HG03558 (cell line): ENCODE data around the gene MED12L.

ENCODE experiments used
- ATAC-seq: cut with Tn5 transposase; IDR thresholded peaks from one replicate; pipeline ENCODE4 v1.9.1; 2021; ENCODE audit warnings: moderate number of reproducible peaks; ENCODE audit not compliant: unreplicated experiment; ENCODE audit errors: extremely low read depth

MED12L gene

DNA sequence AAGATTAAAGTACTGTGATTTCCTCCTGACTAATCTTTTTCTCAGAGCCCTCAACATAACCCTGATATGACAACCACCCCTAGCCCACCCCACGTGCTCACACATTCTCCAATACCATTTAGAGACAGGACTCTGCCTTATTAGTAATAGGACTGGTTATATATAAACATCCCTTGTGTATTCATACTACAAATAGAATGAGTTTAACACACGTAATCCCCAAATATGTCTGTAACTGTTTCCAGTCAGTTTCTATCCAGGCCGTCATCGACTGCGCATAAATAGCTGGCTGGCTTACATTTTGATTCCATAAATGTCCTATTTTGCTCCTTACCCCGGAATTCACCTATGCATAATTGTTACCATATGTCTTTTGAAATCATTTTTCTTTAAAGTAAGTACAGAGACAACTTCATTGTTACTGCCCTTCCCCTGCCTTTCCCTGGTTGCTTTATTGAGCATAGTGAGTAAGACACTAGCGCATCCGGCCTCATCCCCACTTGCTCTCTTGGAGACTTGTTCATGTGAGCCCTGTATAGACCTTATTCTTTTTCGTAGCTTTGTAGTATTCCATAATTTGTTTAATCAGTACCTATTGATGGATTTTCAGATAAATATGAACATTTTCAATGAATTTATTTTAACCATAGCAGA, 196.3 kb downstream of the MED12L start:
- ATAC-seq: no peak

DNA sequence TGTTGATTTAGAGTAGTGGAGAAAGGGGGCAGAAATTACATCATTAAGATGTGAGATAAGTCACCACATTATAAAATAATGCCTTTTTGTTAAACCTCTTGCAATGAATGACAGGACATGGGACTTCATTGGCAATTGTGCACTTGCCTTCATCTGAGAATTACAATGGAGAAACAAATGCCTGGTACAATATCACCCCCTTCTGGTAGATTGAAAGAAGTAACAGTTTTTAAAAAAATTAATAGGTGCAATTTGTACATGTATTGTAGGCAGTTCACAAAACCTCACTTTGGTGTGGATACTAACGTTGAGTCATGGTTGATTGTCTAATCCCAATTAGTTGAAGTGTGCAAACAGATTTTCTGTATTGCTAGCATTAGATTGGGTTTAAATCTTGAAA, 197.5 kb downstream of the MED12L start:
- ATAC-seq: no peak

DNA sequence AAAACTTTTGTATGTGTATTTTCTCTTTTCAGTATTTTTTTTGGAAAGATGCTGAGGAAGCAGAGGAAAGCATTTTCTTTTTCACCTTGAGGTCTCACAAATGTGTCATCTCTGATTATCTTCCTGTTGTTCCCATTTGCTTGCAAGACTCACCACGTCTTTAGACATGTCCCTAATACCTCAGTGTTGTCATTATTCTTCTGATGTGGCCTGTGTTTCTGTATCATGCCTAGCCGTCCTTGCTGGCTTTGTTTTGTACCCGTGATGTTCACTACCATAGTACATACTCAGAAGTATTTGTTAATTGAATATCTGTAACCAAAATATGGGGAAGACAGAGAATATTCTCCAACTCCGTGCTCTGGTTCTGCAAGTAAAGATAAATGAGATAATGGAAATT, 197.9 kb downstream of the MED12L start:
- no peak for ATAC-seq

DNA sequence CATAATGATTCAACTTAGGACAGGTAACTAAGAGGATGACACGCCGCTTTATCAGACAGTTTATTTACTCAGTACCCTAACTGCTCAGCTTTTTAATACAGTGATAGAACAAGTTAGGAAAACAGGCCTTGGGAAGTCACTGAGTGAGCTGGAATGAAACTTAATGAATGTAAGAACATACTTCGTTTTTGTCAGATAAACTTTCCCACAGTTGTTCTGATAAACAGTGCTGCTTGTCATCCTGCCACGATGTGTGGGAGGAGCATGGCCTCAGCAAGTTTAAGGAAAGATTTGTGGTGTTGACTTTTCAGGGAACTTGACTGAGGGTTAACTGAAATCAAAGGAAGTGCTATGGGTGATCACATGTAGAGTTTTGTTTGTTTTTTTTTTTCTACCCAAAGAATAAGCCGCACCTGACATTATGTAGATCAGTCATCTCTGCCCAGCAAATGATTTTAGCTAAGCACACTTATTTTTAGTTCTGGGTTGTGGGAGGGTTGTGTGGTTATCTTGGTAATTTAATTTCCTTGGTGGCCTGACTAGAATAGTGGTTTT, 198.5 kb downstream of the MED12L start:
- ATAC-seq: no peak

DNA sequence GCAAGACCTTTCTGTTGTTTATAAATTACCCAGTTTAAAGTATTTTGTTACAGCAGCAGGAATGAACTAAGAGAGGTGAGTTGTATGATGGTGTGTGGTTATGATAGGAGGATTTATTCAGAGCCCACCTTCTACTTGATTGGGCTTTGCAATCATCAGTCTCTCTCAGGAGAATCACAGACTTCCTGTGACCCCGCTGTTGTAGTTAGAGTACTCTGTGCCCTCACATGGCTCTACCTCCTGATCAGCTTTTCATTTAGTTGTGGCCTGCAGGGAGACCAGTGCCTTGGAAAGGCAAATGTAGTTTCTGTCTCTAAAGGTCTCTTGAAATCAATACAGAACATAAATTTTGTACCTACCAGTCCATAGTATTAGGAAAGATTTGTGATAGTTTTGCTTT, 200.5 kb downstream of the MED12L start:
- no peak for ATAC-seq

DNA sequence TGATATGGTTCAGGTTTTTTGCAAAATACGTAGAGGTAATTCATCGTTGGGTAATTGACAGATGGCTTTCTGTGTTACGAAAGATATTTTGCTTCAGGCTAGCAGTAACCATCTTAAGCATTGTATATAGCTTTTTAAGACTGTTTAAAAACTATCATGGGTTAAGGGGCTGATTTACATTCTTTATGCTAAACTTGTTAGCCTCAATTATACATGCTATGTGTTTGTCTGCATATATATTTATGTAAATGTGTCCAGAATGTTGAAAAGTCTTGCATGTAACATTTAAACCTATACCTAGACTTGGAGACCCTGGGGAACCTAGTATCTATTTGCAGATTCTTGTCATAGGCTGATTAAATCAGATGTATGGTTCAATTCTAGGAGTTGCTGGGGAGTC, 204.0 kb downstream of the MED12L start:
- ATAC-seq: no peak

DNA sequence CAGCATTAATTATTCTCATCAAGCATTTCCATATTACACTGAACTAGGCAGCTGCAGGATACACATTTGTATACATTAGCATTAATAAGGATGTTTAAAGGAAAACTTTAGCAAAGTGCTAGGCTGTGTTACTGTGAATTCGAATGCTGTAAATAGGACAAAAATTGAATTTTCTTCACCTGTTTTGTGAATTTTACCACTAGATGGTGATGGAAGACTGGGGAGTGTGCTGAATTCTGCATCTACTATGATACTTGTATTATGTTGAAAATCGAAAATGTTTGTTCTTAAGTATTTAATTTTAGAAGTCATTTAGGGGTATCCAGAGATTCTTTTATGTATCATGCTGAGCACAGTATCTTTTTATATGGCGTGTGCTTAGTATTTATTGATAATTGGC, 205.2 kb downstream of the MED12L start:
- no peak for ATAC-seq

DNA sequence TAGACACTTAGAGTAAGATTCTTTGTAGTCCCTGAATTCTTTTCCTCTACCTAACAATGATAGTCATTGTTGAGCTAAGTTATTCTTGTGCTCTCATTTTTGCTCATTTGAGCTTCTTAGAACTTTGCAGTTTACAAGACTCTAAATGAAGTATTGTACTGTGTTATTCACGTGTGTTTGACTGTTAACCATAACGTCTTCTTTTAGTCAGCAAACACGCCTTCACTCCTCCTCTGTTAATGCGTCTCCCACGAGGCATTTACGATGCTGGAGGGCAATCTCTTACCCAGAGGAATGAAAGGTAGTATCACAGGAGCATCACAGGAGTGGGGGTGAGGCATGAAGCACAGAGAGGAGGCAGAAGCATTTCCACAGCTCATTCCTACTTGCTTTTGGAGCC, 207.7 kb downstream of the MED12L start:
- no peak for ATAC-seq

DNA sequence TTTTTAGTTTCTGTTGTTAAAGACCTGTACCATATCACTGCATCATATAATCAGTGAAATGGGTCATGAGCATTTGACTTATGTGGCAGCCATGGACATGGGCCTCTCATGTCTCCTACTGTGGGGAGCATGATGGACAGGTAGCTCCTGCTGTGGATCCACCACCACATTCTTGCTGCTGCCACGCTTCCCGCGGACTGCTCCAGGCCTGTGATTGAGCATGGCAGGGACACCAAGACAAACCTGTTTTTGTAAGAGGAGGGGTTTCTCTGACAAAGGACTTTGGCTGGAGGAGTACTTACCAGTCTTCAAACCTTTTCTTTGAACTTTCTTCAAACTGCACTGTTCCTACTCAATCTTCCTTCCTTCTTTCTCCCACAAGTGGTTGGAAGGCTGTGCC, 210.8 kb downstream of the MED12L start:
- no peak for ATAC-seq

DNA sequence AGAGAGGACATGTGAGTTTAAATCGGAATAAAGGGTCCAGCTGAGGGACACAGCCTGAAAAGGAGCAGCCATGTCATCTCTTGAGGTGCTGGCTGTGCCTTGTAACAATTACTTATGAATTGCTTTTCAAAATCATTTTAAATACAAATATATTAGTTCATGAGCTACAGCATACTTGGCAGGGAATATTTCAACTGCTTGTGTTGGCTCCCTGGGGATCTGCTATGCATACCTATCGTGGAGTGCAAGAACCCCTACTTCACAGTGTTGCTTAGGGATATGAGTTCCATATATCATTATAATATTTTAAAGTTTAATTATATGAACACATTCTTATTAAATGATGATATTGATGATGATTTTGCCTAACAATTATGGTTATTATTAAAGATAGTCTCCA, 212.0 kb downstream of the MED12L start:
- ATAC-seq: no peak

DNA sequence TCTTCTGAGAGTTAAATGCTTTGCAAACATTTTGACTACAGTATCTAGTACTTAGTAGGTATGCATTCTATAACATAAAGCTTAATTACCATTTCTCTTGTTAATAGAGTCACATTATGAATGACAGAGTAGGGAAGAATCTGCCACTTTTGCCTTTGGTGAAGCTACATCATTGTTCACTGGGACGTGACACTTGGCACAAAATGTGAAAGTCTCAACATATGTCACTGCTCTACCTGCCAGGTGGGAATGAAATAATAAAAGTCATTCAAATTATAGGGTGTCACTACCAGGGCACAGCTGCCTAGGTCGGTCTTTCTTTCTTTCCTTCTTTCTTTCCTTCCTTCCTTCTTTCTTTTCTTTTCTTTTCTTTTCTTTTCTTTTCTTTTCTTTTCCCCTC, 213.5 kb downstream of the MED12L start:
- ATAC-seq: no peak

DNA sequence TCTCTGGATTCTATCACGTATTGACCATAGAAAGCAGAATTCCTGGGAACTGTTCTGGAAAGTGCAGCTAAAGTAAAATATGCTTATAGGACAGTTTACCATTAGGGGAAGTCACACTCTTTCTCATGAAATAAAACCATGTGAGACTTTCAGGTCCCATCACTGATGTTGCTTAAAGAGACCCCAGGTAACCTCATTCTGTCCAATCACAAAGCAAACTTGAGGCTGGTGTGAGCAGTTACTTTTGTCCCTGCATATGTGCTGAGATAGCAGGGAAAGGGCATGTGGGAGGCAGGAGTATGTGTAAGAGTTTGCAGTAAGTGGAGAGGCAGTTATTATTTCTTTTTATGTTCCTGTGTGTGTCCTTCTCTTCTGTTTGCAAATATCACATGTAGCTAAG, 215.1 kb downstream of the MED12L start:
- ATAC-seq: no peak

DNA sequence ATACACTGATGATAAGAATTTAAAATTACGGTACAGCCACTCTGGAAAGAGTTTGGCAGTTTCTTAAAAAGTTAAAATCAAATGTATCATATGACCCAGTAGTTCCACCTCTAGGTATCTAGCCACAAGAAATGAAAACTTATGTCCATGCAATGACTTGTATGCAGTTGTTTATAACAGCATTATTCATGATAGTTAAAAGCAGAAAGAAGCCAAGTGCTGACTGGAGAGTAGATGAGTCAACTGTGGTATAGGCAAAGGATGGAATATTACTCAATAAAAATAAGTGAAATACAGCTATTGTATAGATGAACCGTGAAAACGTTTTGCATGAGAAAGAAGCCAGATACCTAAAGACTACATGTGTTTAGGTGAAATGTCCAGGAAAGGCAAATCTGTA, 216.3 kb downstream of the MED12L start:
- no peak for ATAC-seq

DNA sequence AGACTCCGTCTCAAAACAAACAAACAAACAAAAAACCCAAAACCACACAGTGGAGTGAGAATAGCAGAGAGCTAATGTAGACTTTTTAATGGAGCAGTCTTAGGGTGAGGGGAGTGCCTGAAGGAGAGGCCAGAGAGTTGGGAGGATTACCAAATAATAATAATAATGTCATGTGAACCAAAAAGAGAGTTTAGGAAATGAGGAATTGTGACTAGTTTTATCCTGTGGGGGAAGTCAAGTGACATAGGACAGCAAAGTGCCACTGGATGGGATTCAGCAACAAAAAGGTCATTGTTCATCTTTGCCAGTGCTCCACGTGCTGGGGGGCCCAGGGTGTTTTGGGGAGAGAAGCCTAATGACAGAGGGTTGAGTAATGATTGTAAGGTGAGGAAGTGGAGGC, 218.3 kb downstream of the MED12L start:
- ATAC-seq: no peak

DNA sequence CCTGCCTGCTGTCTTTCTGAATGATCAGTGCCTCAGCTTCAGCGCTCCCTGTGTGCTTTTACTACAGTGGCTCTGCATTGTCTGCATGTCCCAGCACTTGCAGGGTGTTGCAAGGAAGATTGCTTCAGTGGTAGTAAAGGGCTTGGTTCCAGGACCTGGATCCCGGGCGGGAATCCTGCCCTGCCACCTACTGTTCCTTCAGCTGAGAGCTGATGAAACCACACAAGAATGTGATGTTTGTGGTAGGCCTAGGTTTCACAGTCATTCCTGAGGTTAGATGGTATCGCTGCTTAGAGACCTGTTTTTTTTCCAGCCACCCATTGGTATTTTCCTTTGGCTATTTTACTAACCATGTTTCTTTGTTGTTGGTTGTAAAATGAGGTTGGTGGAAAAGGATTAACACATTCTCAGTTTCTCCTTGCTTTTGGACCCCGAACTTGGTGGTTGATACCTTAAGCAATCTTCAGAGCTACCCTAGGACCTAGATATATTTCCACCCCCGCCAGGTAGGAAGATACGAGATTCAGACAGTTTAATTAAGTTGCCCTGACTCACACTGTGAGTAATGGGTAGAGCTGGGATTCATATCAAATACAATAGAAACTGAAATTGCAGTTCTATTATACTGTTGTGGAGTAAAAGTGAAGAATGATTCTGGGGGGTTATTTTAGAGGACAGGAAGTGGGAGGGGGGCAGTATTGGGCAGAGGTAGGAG, 219.8 kb downstream of the MED12L start:
- ATAC-seq: no peak

DNA sequence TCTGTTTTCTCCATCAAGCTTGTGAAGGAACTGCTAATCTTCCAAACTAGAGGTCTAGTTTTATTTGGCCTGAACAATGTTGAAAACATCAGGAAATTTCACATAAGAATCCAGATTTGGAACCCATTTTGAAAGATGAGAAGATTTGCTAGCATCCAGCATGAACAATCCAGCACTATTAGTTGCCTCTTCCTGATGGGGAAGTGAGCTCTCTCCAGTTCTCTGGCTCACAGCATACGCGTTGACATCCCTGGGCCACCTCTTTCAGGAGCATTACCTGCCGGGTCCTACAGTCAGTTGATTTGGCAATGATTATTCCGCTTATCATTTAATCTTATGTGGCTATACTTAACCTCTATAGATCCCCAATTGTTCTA, 220.3 kb downstream of the MED12L start:
- no peak for ATAC-seq

DNA sequence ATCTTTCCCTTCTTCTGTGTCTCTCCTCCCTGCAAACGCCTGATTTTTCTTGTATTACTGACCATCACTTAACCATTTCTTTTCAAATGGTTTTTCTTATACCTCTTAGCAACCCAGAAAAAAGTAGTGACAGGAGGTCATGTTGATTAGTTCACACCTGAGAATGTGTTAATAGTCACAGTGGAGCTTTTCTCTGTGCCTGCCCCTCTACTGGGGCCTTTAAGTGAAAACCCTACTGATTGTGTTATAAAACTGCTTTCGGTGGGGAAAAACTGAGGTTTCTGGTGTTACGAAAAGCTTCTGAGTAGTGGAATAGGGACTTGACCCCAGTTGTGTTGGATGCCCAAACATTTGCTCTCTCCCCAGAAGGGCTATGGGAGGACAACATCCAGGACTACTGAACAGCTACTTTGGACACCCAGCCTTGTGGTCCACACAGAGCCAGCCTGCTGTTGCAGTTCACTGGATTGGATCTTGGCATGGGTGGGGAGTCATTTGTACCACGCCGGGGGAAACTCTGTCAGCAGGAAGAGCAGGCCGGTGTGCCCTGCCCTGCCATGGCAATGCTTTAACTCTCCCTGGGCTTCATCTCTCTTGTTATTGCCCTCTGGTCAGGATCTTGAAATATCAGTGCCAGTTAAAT, 220.8 kb downstream of the MED12L start:
- no peak for ATAC-seq

DNA sequence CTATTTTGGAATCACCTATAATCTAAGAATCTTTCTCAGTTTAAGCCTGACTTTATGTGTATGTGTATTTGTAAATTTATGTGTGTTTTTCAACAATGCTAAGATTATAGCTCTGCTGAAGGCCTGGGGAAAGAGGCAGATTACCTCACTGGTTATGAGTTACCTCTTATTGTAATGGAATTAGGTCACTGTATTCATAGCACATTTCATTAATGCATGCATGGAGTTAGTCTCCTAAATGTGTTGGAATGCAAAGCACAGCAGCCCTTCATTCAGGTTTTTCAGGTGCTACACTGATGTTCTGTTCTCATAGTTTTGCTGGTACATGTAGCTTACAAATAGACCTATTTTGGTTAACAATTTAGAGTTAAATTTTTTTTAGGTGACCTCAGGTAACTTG, 221.7 kb downstream of the MED12L start:
- ATAC-seq: no peak

DNA sequence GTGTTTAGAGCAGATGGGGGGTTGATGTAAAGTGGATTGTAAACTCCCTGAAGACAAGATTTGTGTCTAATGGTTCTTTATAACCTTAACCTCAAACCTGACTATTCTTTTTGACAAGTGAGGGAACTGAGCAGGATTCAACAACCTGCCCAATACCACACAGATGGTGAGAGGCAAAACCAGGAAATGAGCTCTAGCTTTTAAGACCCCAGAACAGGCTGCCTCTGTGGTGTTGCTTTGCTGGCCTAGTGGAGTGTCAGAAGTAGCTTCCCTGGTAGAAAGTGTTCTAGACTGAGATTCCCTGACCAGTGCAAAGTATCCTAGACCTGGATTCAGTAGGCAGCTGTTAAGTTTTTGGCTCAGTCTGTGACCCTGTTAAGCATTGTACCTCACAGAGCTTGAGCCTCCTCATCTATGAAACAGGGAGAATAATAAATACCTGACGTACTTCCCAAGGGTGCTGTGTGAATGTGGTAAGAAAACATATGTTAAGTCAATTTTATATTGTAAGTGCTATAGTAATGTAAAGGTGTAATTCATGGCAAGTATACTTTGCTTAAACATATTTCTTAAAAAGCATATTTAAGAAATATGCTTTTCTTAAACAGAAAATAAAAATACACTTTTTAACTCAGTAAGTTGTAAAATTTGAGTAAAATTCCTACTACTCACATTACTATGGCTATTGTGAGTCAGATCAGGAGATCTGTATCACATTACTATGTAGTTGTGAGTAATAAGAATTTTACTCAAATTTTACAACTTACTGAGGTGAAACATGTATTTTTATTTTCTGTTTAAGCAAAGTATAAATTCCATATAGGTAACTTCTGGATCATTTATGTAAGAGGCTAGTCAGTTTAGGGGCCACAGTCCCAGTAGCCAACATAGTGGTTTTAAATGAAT, 222.4 kb downstream of the MED12L start:
- ATAC-seq: no peak

DNA sequence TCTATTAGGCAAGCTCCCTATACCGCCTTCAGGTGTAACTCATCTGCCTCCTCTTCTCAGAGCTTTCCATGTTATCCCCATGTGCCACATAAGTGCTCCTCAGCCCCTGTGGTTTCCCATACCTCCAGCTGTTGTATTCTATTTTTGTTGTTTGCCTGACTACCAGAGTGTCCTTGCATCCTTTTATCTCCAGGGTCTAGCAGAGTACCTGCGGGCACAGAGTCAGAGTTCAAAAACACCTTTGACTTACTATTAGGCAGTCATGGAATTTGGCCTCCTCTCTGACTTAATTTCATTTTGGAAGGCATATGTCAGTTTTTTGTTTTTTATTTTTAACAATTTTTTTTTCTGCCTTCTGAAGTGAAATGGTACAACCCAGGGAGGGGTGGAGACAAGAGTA, 224.1 kb downstream of the MED12L start:
- ATAC-seq: no peak

DNA sequence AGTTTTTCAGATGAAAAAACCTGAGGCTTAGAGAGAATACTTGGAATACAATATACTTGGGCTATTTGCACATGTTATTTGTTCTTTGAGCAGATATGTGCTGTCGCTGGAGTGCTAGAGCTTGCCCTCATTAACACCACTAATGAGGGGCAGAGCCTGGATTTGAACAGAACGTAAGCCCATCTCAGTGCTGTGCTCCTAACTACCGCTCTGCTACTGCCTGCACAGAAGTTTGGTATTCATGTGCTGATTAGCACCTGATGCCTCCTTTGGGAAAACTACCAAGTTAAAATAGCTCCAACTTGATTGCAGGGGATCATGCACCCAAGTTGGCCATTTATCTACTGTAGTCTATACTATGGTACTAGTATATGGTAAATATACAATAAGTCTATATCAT, 227.5 kb downstream of the MED12L start:
- no peak for ATAC-seq
